GM21360 (cell line): ENCODE data around the gene TMEM106C.
A peak's percentile ranks its signal among the peaks of the same experiment; 100 is the strongest.
"Not testable (repeated sequence)": the region's sequence is repeated elsewhere in the genome, so short reads cannot be mapped to it uniquely, and the experiment has no call there.

Experiments used
- ATAC-seq: cut with Tn5 transposase; IDR thresholded peaks from one replicate; pipeline ENCODE4 v1.9.1; 2021; ENCODE audit warnings: mild to moderate bottlenecking, moderate library complexity; ENCODE audit not compliant: unreplicated experiment

TMEM106C gene

DNA sequence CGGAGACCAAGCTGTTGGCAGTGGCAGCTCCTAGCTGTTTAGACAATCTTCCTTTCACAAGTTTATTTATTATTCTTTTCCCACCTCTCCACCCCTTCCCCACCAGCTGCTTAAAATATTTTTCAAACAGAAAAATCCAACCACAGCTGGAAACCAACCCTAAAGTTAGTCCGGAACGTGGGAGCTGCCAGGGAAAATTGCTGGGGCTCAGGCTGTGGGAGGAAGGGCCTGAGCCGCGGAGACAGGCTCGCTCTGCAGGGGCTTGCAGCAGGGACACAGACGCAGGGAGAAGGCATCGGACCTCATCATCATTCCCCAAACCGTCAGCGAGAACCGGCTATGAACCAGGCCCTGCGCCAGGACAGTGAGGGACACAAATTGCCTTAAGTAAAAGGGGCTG is 16.1 kb upstream of the TMEM106C start:
- no peak for ATAC-seq

DNA sequence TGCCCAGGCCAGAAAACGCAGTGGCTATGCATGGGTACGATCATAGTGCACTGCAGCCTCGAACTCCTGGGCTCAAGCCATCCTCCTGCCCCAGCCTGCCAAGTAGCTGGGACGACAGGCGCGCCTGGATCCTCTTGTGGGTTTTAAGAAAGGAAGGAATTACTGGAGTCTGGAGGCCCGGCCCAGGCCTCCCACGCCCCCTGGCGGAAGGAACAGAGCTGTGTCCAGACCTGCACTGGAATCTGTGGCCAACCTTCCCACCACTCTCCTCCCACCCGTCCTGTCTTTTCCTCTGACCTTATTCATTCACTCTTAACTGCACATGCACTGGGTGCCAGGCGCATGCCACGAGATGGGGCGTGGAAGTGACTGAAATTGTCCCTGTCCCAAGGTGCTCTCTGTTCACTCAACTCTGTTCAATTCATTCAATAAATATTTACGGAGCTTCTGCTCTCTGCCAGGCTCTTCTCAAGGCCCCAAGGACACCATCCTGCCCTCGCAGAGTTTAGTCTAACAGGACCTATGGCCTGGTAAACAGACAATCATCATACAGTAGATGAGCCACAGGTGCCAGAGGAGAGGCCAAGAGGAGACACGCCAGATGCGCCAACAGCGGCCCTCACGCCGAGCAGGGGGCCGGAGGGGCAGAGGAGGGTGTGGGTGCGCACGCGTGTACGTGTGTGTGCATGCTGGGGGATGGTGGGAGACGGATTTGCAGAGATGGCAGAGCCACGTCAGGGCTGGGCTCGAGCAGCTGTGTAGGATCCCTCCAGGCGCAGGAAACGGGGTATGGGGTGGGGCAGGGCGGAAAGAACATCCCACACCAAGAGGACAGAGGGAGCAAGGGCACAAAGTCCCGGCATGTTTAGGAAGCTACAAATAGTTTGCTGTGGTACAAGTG is 13.7 kb upstream of the TMEM106C start:
- ATAC-seq: no peak

DNA sequence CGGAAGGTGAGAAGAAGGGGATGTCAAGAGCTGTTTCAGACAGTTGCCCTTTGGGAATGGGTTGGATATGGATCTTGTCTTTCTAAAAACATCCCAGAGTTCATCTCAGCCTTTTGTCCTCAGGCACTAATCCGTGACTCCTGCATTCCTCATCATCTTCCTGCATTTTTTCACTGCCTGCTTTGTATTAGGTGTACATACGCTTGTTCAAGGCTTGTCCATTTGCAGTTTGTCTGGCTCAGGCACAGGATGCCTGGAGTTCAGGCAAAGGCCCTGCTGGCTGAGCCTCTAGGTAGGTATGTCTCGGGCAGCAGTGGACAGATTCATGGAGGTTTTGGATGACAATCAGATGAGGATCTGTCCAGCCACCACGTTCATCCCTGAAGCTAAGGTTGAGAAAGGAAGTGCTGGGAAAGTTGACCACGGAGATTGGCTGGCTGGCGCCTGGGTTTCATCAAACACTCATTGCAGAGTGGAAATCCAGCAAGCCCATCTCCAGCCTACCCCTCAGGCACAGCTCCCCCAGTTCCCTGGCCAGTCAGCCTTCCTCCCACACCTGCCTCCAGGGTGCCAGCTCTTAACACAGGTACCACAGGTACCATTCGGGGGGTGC is 12.4 kb upstream of the TMEM106C start:
- ATAC-seq: no peak

DNA sequence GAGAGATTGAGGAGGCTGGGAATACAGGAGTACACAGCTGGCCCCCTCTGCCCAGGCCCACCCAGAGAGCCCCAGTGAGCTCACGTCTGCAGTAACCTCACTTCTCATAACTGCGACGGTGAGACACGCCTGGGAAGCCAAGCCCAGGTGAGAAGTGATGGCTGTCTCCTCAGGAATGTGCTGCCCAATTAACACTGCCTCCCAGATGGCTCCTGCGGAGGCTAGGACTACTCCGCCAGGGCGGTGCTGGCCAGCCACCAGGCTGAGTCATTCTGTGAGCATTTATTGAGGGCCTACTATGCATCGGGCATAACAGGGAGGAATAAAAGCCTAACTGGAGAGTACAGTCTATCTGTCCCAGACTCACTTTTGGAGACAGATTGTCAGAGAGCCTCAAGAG is 9.3 kb upstream of the TMEM106C start:
- no peak for ATAC-seq

DNA sequence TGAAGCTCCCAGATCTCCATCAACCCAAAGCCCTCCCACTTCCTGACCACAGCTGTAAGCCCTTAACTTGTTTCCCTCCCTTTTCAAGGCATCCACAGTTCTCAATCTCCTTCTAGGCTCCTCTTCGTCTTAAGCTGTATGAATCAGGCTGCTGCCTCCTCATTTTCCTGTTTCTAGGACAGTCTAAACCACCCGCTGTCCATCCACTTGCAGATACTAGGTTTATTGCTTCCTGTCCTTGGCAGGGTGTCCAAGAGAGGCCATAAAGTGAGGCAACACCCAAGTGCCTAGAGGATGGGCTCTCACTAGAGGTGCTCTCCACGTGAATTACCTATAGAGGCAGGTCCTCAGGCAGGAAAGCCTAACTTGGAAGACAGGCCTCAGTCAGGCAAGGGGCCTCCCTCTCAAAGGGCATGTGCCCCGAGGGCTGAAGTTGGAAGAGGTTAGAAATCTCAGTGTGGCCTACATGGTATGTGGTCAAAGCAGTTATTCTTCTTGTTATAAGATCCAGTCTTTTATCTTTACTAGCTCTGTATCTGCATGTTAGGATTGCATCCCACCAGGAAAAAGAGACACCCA is 8.8 kb upstream of the TMEM106C start:
- ATAC-seq: no peak

DNA sequence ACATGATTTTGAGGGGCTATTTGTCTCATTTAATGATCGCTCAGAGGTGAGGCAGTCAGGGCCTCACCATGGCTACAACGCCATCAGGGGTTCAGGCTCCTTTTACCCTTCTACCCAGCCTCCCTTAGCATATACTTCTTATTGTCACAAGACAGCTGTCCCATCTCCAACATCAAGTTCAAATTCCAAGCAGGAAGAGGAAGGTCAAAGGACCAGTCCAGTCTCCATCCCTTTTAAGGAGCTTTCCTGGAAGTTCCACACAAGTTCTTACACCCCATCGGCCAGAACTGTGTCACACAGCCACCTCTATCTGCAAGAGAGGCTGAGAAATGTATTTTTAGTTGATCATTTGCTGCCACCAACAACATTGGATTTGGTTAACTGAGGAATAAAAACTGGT is 8.3 kb upstream of the TMEM106C start:
- ATAC-seq: no peak

DNA sequence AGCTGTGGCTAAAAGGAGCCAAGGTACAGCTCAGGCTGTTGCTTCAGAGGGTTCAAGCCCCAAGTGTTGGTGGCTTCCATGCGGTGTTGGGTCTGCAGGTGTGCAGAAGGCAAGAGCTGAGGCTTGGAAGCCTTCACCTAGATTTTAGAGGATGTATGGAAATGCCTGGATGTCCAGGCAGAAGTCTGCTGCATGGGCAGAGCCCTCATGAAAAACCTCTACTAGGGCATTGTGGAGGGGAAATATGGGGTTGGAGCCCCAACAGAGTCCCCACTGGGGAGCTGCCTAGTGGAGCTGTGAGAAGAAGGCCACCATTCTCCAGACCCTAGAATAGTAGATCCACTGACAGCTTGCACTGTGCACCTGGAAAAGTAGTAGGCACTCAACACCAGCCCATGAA is 5.7 kb upstream of the TMEM106C start:
- not testable (repeated sequence) for ATAC-seq

DNA sequence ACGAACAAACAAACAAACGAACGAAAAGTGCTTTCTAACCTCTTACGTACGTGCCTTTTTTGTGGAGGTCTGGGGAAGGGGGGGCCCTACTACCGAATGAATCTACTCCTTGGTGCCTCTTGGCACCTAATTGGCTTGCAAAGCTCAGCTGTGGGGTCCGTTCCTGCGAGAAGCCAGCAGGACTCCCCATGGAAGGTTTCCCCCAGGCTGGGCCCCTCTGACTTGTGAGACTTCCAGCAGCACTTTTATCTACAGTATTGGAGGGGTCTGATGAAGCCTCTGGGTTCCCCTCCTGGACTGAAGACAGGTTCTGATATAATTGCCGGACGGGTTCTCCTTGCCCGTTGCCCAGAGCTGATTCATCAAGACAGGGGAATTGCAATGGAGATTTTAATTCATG is 1.2 kb upstream of the TMEM106C start:
- ATAC-seq: no peak

DNA sequence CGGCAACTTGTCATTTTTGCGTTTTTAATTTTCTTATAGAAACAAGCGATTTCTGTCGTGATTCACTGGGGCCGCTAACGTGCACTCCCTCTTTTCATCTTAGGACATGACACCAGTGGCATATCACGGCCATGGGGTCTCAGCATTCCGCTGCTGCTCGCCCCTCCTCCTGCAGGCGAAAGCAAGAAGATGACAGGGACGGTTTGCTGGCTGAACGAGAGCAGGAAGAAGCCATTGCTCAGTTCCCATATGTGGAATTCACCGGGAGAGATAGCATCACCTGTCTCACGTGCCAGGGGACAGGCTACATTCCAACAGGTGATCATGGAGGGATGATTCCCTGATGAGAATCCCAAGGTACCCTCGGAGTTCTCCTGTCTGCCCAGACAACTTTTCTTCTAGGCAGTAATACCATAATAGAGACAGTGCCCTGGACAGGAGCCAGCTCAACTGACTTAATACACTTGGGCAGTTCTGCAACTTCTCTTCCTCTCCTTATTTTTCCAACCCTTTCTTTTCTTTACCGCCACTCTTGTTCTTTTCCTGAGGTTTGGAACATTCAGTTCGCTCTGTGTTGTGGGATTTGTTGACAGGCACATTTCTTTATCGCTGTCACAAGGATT is 821 bp downstream of the TMEM106C start:
- peak; percentile 20 for ATAC-seq

DNA sequence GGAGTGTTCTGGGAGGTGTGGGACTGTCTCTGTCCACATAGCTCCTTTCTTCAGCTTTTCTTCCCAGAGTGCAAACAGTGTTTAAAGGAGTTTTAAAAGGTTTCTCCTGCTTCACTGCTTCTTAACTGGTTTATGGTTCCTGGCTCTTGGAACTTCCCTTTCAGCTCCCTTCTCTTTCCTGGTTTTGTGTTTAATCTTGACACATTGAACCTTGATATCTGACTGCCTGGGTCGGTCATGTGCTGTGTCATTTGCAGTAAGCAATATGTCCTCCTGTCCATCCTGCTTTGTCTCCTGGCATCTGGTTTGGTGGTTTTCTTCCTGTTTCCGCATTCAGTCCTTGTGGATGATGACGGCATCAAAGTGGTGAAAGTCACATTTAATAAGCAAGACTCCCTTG is 2.2 kb downstream of the TMEM106C start:
- ATAC-seq: no peak

DNA sequence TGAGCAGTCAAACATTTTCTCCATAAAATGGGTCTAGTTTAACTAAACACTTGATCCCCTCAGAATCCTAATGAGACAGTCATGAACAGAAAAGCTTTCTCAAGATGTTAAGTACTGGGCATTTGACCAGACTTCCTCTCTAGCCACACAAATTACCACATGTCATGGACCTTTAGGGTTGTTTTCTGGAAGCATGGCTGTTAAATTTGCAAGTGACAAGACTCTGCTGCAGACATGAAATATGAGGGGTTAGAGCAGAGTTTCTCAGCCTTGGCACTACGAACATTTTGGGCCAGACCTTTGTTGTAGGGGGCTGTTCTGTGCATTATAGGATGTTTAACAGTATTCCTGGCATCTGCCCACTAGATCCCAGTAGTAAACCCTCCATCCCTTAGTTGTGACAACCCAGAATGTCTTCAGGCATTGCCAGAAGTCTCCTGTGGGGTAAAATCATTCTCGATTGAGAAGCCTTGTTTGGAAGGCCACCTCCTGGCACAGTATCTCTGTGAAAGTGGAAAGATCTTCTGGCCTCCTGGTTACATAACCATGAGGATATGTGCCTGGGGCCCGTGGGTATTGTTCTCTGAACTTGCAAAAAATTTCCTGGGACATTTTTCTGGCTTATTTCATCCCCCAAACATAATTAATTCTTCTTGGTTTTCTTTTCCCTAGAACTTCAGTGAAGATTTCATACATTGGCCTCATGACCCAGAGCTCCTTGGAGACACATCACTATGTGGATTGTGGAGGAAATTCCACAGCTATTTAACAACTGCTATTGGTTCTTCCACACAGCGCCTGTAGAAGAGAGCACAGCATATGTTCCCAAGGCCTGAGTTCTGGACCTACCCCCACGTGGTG is 4.3 kb downstream of the TMEM106C start:
- no peak for ATAC-seq

DNA sequence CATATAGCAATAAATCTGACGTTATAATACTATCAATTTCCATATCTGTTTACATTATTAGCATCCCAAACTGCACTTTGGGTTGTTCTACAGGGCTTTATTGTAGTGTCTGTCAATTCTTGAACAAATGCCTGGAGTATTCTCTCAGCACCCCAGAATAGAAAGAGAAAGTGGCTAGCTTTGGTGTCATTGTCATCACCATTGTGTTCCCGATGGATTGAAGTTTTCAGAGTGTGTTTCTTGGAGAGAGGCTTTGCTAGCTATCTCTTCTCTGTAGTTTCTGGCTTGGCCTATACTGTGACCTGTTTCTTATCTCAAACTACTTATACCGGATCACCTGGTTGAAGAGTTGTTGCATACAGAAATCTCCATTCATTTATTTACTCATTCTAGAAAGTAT is 6.4 kb downstream of the TMEM106C start:
- no peak for ATAC-seq

DNA sequence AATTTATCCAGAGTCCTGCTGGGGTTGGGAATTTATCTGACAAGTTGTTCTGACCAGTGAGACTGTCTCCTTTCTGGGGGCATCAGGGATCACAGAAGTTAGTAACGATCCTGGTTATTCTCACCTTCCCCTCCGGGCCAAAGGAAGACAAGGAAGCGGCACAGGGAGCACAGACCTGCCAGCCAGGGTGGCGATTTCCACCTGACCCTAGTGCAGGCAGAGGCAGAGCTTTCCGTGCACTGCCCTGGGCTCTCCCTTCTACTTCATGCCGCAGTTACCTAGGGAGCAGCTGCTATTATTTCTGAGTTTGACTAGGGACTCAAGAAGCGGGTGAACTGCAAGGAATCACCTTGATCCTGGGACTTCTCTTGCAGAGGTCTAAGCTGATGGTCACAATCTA is 7.4 kb downstream of the TMEM106C start:
- no peak for ATAC-seq

DNA sequence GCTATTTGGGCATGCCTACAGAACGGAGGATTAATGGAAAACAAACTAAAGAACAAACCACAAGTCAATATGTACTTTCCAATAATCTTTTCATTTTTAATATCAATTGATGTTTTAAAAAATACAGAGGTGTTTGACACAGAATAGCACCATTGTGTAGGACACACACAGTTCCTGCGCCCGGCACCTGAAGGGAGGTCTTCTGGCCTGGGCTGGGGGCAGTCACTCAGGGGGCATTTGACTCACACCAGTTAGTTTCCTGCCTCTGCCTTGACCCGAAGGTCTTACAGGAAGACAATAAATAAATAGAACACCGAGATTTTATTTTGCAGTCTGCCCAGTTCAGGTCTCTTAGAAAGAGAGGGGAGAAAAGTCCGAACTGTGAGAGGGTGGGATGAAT is 9.5 kb downstream of the TMEM106C start:
- ATAC-seq: no peak

DNA sequence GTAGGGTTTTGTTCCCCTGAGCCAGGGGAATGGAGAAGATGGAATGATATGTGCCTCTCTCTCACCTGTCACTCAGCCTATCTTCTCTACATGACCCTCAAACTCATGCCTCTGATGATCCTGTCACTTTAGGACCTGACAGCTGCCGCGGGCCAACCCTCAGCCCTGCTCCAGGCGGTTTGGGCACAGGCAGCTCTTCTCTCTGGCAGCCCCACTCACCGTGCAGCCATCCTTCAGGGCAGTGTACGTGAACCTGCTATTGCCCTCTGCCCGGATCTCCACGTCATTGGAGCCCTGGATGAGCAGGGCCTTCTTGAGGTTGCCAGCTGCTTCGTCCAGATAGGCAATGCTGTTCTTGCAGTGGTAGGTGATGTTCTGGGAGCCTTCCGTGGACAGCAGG is 10.5 kb downstream of the TMEM106C start:
- no peak for ATAC-seq

DNA sequence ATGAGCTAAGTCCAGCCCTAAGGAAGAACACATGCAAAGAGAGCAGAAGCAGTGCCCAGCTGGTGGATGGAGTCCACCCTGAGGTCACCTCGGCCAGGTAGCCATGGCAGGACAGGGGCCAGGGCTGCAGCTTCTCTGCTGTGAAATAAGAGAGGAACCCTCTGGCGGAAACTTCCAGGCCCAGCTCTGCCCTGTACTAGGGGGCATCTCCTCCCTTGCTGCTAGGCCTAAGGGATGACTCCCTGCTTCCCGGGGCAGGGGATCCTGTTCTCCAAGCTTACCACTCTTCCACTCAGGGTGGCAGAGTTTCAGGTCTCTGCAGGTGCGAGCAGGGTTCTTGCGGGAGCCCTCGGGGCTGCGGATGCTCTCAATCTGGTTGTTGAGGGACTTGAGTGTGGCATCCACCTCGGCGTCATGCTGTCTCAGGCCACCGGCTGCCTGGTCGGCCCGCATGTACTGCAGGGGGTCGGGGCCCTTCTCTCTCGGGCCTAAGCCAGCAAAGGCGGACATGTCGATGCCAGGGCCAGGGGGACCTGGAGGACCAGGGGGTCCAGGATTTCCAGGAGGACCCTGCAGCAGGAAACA is 11.7 kb downstream of the TMEM106C start:
- ATAC-seq: no peak

DNA sequence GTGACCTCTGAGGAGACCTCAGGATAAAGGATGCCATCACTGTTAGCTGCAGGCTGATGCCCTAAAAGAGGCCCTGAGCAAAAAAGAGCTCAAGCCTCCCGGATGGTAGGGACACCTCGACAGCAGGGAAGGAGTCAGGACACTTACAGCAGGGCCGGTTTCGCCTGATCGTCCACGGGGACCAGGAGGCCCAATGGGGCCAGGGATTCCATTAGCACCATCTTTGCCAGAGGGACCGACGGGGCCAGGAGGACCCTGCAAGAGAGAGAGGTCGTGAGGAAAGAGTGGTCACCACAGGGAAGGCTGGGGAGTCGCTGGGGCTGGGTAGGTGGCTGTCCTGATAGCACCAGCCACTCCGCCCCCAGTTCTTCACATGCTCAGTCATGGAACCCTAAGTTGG is 12.4 kb downstream of the TMEM106C start:
- no peak for ATAC-seq

DNA sequence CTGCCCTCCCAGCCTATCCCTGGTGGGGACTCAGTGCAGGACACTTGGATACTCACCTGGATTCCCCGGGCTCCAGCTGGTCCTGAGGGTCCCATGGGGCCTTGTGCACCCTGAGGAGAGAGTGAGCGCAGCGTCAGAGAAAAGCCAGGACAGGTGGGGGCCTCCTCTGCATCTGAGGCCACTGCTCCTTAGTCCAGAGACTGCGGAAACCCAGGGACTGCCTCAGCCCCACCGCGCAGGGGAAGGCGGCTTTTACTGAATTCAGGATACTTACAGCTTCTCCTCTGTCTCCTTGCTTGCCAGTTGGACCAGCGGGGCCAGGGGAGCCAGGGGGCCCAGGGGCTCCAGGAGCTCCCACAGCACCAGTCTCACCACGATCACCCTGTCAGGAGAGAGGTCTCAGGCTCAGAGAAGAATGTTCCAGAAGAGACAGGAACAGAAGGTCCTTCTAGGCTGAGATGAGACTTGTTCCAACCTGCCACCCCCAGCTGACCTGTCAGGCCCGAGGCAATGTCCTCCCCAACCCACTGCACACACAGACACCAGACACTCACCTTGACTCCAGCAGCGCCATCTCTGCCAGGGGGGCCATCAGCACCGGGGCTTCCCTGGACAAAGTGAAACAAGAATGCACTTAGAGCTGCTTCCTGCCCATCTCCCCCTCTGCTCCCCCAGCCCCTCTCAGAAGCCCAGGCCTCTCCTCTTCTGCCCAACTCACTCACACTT is 13.8 kb downstream of the TMEM106C start:
- no peak for ATAC-seq

DNA sequence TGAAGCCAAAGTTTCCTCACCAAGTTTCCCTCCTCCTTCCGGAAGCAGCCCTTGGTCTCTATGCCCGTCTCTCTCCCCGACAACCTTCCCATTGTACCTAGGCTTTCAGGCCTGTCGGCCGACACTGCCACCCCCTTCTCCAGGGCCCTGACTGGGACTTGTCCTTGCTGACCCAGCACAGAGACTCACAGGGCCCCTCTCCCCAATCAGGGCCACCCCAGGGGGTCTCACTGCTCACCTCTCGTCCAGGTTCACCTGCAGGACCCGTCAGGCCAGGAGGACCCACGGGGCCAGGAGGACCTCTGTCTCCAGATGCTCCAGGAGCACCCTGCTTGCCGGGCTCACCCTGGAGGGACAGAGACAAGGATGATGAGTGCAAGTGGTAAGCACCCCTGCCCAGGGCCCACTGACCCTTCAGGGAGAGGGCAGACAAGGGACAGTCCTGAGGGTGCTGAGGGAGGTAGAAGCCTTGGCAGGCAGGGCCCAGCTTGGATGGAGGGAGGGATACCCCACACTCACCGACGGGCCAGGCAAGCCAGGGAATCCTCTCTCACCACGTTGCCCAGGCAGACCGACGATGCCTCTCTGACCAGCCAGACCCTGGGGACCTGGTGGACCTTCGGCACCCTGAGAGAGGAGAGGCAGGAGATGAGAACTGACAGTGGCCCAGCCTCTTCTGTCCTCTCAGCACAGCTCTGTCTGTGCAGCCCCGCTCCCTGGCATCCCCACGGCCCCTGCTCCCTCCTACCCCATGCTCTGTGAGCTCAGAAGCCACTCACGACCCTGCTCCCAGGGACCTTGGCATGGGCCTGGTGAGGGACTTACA is 14.6 kb downstream of the TMEM106C start:
- ATAC-seq: no peak
